ENCODE measurements around the gene ATP6AP1. TPM values are rescaled to one million over a fixed set of nuclear protein-coding genes. Genes with fewer than 3 reads are reported as not detected.

The ATP6AP1 gene
- total and polyA plus RNA-seq, 3 experiments from 2014 or later: 43.0 to 129 (median 43.2) TPM

DNA sequence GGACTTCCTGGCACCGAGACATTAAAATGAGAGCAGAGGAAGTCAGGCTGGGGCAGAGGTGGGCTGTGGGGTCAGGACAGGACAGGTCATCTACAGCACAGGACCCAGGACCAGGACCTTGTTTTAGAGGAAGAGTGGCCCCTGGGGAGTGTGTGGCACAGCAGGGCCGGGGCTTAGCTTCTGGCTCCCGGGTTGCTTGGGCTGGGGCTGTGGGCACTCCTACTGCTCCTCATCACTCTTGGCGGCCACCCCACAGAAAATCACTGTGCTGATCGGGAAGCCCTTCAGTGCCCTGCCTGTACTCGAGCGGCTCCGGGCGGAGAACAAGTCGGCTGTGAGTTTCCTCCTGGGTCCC, 8.1 kb upstream of the ATP6AP1 start:
- Mint-ChIP-seq H3K9me3 (peaks cover 0 to 2% (median 0%) of the 10 kb centered on the region in 5 donors), H3K27ac (no peak overlapping the region), H3K36me3 (peaks cover 0 to 8% (median 0%) of the 10 kb centered on the region in 3 donors), H3K4me3 (no peak overlapping the region), H3K27me3 (peaks cover 0 to 2% of the 10 kb centered on the region in 2 donors), H3K4me1 (no peaks in the 10 kb centered on the region)
- Histone ChIP-seq H3K9me3 (ENCODE audit: low read length) (no peaks in the 10 kb centered on the region), H3K4me1 (ENCODE audit: insufficient read depth, low read length) (no peaks in the 10 kb centered on the region), H3K27ac (ENCODE audit: low read depth, low read length) (no peak overlapping the region), H3K4me3 (ENCODE audit: low read length) (no peak overlapping the region), H3K27me3 (ENCODE audit: insufficient read depth, low read length, poor library complexity, severe bottlenecking) (no peaks in the 10 kb centered on the region), H3K36me3 (ENCODE audit: insufficient read depth, low read length) (no peaks in the 10 kb centered on the region)
- ChIA-PET POLR2A (interaction anchor here (0.6 kb wide), 1 partner anchor 54 kb away, joined by 10 read pairs; no protein-coding TSS in a partner anchor), CTCF (interaction anchor here (0.8 kb wide), 1 partner anchor 47 kb away, joined by 3 read pairs; no protein-coding TSS in a partner anchor)
- no peak for DNase-seq

DNA sequence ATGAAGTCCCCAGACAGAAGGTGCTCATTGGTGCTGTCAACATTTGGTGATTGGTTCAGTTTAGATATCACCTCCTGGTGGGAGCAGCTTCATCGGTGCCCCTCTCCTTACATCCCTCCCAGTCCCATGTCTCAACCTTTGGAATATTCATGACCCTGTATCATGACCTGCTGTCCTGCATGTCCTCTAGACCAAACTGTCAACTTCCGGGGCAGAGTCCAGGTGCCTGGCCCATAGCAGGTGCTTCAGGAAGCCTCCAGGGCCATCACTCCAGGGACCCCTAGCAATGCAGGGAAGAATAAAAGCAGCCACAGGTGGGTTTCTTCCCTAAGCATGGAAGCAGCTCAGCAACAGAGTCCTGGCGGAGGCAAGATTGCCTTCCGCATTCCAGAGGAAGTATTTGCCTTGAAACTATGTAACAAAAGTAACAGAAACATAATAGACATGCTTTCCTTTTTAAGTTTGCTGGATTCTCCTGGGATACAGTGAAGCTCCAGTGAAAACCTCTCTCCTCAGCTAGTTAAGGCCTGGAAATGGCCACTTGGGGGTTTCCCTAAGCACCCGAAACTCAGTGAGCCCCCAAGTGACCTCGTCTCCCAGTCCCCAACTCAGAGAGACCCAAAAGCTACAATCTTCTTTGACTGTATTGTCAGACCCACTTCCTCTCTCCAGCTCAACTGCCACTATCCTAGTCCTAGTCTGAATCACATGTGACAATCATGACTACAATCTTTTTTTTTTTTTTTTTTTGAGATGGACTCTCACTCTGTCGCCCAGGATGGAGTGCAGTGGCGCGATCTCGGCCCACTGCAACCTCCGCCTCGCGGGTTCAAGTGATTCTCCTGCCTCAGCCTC, 1.3 kb upstream of the ATP6AP1 start:
- Mint-ChIP-seq H3K4me3 (peak overlapping the region in 1 of 7 donors; percentile 20), H3K36me3 (peaks cover 0 to 12% (median 0%) of the 10 kb centered on the region in 3 donors), H3K27me3 (peaks cover 0 to 2% of the 10 kb centered on the region in 2 donors), H3K9me3 (peaks cover 0 to 2% (median 0%) of the 10 kb centered on the region in 5 donors), H3K27ac (peak overlapping the region in 4 of 8 donors; percentile 63 to 93 (median 76)), H3K4me1 (peaks cover 21 to 26% (median 21%) of the 10 kb centered on the region in 3 donors)
- DNase-seq: no peak
- CTCF ChIA-PET: interaction anchor here (0.9 kb wide), 1 partner anchor 18 kb away, joined by 4 read pairs; no protein-coding TSS in a partner anchor
- no peaks in the 10 kb centered on the region for H3K36me3 ChIP-seq (ENCODE audit: insufficient read depth, low read length)
- peaks cover 14% of the 10 kb centered on the region for H3K4me1 ChIP-seq (ENCODE audit: insufficient read depth, low read length)
- no peaks in the 10 kb centered on the region for H3K9me3 ChIP-seq (ENCODE audit: low read length)
- no peaks in the 10 kb centered on the region for H3K27me3 ChIP-seq (ENCODE audit: insufficient read depth, low read length, poor library complexity, severe bottlenecking)
- POLR2A ChIA-PET: interaction anchor here (0.7 to 0.8 kb wide), 2 partner anchors 61 to 98 kb away, joined by 3 to 7 read pairs; no protein-coding TSS in a partner anchor
- no peak overlapping the region for H3K4me3 ChIP-seq (ENCODE audit: low read length)
- H3K27ac ChIP-seq (ENCODE audit: low read depth, low read length): no peak overlapping the region

GRCh38 chrX:154429711-154430110, 1.2 kb downstream of the ATP6AP1 start:
- Mint-ChIP-seq H3K27ac (peak overlapping the region in 7 of 8 donors; percentile 47 to 93 (median 65)), H3K4me1 (peaks cover 21 to 26% (median 21%) of the 10 kb centered on the region in 3 donors), H3K4me3 (peak overlapping the region; percentile 74 to 92 (median 83)), H3K36me3 (peaks cover 0 to 35% (median 0%) of the 10 kb centered on the region in 3 donors), H3K27me3 (peaks cover 0 to 6% of the 10 kb centered on the region in 2 donors), H3K9me3 (no peaks in the 10 kb centered on the region)
- H3K36me3 ChIP-seq (ENCODE audit: insufficient read depth, low read length): no peaks in the 10 kb centered on the region
- no peak overlapping the region for H3K4me3 ChIP-seq (ENCODE audit: low read length)
- ChIA-PET POLR2A (interaction anchor here (0.6 to 2.3 kb wide), 3 partner anchors 26 to 60 kb away, joined by 4 to 9 read pairs (median 6); partner anchors contain the start of gene SLC10A3), CTCF (interaction anchor here (0.9 to 1.5 kb wide), 2 partner anchors 12 to 15 kb away, joined by 3 read pairs; no protein-coding TSS in a partner anchor)
- no peaks in the 10 kb centered on the region for H3K27me3 ChIP-seq (ENCODE audit: insufficient read depth, low read length, poor library complexity, severe bottlenecking)
- no peaks in the 10 kb centered on the region for H3K9me3 ChIP-seq (ENCODE audit: low read length)
- H3K4me1 ChIP-seq (ENCODE audit: insufficient read depth, low read length): peaks cover 14% of the 10 kb centered on the region
- DNase-seq: no peak
- peak overlapping the region; percentile 61 for H3K27ac ChIP-seq (ENCODE audit: low read depth, low read length)

GRCh38 chrX:154430479-154430878, 2.0 kb downstream of the ATP6AP1 start:
- Mint-ChIP-seq H3K9me3 (no peaks in the 10 kb centered on the region), H3K36me3 (peaks cover 0 to 40% (median 0%) of the 10 kb centered on the region in 3 donors), H3K4me1 (peaks cover 21 to 26% (median 21%) of the 10 kb centered on the region in 3 donors), H3K4me3 (peak overlapping the region in 2 of 7 donors; percentile 29 to 92), H3K27me3 (peaks cover 0 to 6% of the 10 kb centered on the region in 2 donors), H3K27ac (peak overlapping the region in 7 of 8 donors; percentile 6 to 86 (median 39))
- POLR2A ChIA-PET: interaction anchor here (0.6 kb wide), 2 partner anchors 27 to 33 kb away, joined by 4 to 9 read pairs; no protein-coding TSS in a partner anchor
- H3K9me3 ChIP-seq (ENCODE audit: low read length): no peaks in the 10 kb centered on the region
- peaks cover 14% of the 10 kb centered on the region for H3K4me1 ChIP-seq (ENCODE audit: insufficient read depth, low read length)
- no peak for DNase-seq
- no peak overlapping the region for H3K27ac ChIP-seq (ENCODE audit: low read depth, low read length)
- no peaks in the 10 kb centered on the region for H3K27me3 ChIP-seq (ENCODE audit: insufficient read depth, low read length, poor library complexity, severe bottlenecking)
- CTCF ChIA-PET: no interaction called here
- H3K36me3 ChIP-seq (ENCODE audit: insufficient read depth, low read length): no peaks in the 10 kb centered on the region
- H3K4me3 ChIP-seq (ENCODE audit: low read length): no peak overlapping the region

GRCh38 chrX:154430916-154431315, 2.4 kb downstream of the ATP6AP1 start:
- no peak overlapping the region for H3K4me3 ChIP-seq (ENCODE audit: low read length)
- no peak overlapping the region for H3K27ac ChIP-seq (ENCODE audit: low read depth, low read length)
- no peak for DNase-seq
- ChIA-PET POLR2A (no interaction called here), CTCF (no interaction called here)
- Mint-ChIP-seq H3K27me3 (peaks cover 0 to 7% of the 10 kb centered on the region in 2 donors), H3K36me3 (peaks cover 0 to 44% (median 0%) of the 10 kb centered on the region in 3 donors), H3K9me3 (no peaks in the 10 kb centered on the region), H3K4me1 (peaks cover 22 to 27% (median 22%) of the 10 kb centered on the region in 3 donors), H3K4me3 (peak overlapping the region in 1 of 7 donors; percentile 92), H3K27ac (peak overlapping the region in 6 of 8 donors; percentile 6 to 86 (median 58))
- no peaks in the 10 kb centered on the region for H3K36me3 ChIP-seq (ENCODE audit: insufficient read depth, low read length)
- H3K9me3 ChIP-seq (ENCODE audit: low read length): no peaks in the 10 kb centered on the region
- no peaks in the 10 kb centered on the region for H3K27me3 ChIP-seq (ENCODE audit: insufficient read depth, low read length, poor library complexity, severe bottlenecking)
- peaks cover 15% of the 10 kb centered on the region for H3K4me1 ChIP-seq (ENCODE audit: insufficient read depth, low read length)

- no peaks in the 10 kb centered on the region for H3K27me3 ChIP-seq (ENCODE audit: insufficient read depth, low read length, poor library complexity, severe bottlenecking)
- H3K9me3 ChIP-seq (ENCODE audit: low read length): no peaks in the 10 kb centered on the region
- H3K4me1 ChIP-seq (ENCODE audit: insufficient read depth, low read length): peaks cover 20% of the 10 kb centered on the region
- DNase-seq: no peak
- Mint-ChIP-seq H3K4me3 (no peak overlapping the region), H3K27me3 (peaks cover 0 to 9% of the 10 kb centered on the region in 2 donors), H3K4me1 (peaks cover 26 to 32% (median 26%) of the 10 kb centered on the region in 3 donors), H3K27ac (peak overlapping the region in 2 of 8 donors; percentile 23 to 29), H3K9me3 (no peaks in the 10 kb centered on the region), H3K36me3 (peaks cover 0 to 48% (median 0%) of the 10 kb centered on the region in 3 donors)
- ChIA-PET CTCF (no interaction called here), POLR2A (no interaction called here)
- H3K4me3 ChIP-seq (ENCODE audit: low read length): no peak overlapping the region
- H3K27ac ChIP-seq (ENCODE audit: low read depth, low read length): no peak overlapping the region
- no peaks in the 10 kb centered on the region for H3K36me3 ChIP-seq (ENCODE audit: insufficient read depth, low read length)
Observed at GRCh38 chrX:154431341-154431740, 2.9 kb downstream of the ATP6AP1 start.

- H3K9me3 ChIP-seq (ENCODE audit: low read length): no peaks in the 10 kb centered on the region
- Mint-ChIP-seq H3K36me3 (peaks cover 0 to 49% (median 0%) of the 10 kb centered on the region in 3 donors), H3K9me3 (no peaks in the 10 kb centered on the region)
Observed at GRCh38 chrX:154432210-154432609, 3.7 kb downstream of the ATP6AP1 start.

More at GRCh38 chrX:154432210-154432609, 3.7 kb downstream of the ATP6AP1 start:
- Histone ChIP-seq H3K27me3 (ENCODE audit: insufficient read depth, low read length, poor library complexity, severe bottlenecking) (no peaks in the 10 kb centered on the region), H3K36me3 (ENCODE audit: insufficient read depth, low read length) (no peaks in the 10 kb centered on the region), H3K27ac (ENCODE audit: low read depth, low read length) (no peak overlapping the region), H3K4me3 (ENCODE audit: low read length) (no peak overlapping the region), H3K4me1 (ENCODE audit: insufficient read depth, low read length) (peaks cover 21% of the 10 kb centered on the region)
- POLR2A ChIA-PET: interaction anchor here (0.5 kb wide), 1 partner anchor 339 kb away, joined by 5 read pairs; no protein-coding TSS in a partner anchor
- DNase-seq: no peak
- H3K27me3 Mint-ChIP-seq: peaks cover 0 to 9% of the 10 kb centered on the region in 2 donors
- peaks cover 27 to 32% (median 27%) of the 10 kb centered on the region in 3 donors for H3K4me1 Mint-ChIP-seq
- no peak overlapping the region for H3K27ac Mint-ChIP-seq
- CTCF ChIA-PET: no interaction called here
- no peak overlapping the region for H3K4me3 Mint-ChIP-seq
